Activated naive CD8-positive, alpha-beta T cell treated with anti-CD3 and anti-CD28 coated beads for 36 hours (primary cell): ENCODE measurements around the gene TBC1D22A. TPM values are rescaled to one million over a fixed set of nuclear protein-coding genes. Genes with fewer than 3 reads are reported as not detected.
A peak's percentile ranks its signal among the peaks of the same experiment; 100 is the strongest.

Source experiments
- DNase-seq: peaks from one replicate; pipeline ENCODE4 v3.0.0; 2021
- H3K27ac Mint-ChIP-seq: one replicate; pipeline ENCODE4 v1.8.0; 2022; ENCODE audit warnings: mild to moderate bottlenecking, moderate library complexity, mixed read lengths
- H3K27me3 Mint-ChIP-seq: one replicate; pipeline ENCODE4 v1.8.0; 2022; ENCODE audit warnings: mild to moderate bottlenecking, mixed read lengths
- H3K36me3 Mint-ChIP-seq: one replicate; pipeline ENCODE4 v1.8.0; 2021; ENCODE audit warnings: mild to moderate bottlenecking, mixed read lengths
- H3K4me1 Mint-ChIP-seq: one replicate; pipeline ENCODE4 v1.8.0; 2021; ENCODE audit warnings: mixed read lengths
- H3K4me3 Mint-ChIP-seq: one replicate; pipeline ENCODE4 v1.8.0; 2022; ENCODE audit warnings: mild to moderate bottlenecking, moderate library complexity, mixed read lengths
- H3K9me3 Mint-ChIP-seq: one replicate; pipeline ENCODE4 v1.8.0; 2022; ENCODE audit warnings: mixed read lengths
- total RNA-seq, 2 experiments: library from RNA; stranded (reverse); gene quantifications; one replicate each; pipeline ENCODE4 v1.2.3, GENCODE V29; 2021

TBC1D22A gene
- total RNA-seq, 2 experiments from 2014 or later = 42.1 to 42.4 TPM

DNA sequence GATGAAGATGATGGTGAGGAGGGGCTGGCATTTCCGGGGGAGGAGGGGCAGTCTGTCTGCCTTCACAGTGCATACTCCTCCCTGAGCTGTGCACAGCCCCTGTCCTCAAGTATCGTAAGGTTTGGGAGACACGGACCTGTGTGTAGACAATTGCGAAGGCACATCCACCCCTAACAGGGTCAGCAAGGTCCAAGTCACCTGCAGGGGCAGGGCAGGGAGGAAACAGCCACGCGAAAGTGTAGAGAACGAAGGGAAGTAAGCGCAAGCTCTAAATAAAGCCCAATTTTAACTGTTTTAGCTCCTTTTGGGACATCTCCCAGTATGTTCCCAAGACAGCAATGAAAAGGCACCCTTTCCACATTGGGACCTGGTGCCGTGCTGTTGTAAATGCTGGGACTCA lies 448.2 kb downstream of the TBC1D22A start:
- Mint-ChIP-seq H3K27ac (no peak overlapping the region), H3K4me1 (no peaks in the 10 kb centered on the region), H3K36me3 (no peaks in the 10 kb centered on the region), H3K9me3 (no peaks in the 10 kb centered on the region), H3K27me3 (no peaks in the 10 kb centered on the region), H3K4me3 (no peak overlapping the region)
- no peak for DNase-seq

DNA sequence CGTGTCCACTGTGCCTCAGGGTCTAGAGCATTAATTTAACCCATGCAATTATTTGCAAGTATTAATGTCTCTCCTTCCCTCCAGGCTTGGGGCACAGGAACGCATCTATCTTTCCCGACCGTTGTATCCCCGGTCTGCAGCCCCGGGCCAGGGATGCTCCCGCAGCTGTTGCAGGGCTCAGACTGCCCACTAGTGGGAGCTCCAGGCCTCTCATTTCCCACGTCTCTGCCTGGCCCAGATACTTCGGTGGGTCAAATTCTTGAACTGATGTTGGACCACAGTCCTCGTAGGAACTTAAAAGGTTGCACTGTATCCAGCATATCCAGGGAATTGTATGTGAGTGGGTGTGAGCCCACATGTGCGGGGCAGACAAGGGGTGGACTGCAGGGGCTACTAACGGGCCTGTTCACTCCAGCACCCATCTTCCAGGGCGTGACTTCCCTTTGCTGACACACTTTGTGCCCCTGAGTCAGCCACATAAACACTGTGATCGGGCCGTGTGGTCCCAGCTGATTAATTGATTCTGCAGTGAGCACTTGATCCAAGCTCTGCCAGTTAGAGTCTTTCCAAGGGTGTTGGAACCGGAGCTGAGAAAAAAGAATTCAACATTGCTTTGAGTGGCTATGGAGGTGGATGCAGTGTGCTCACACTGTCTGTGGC lies 451.3 kb downstream of the TBC1D22A start:
- Mint-ChIP-seq H3K27me3 (no peaks in the 10 kb centered on the region), H3K4me3 (no peak overlapping the region), H3K4me1 (no peaks in the 10 kb centered on the region), H3K9me3 (no peaks in the 10 kb centered on the region), H3K27ac (no peak overlapping the region), H3K36me3 (no peaks in the 10 kb centered on the region)
- peak; percentile 59 for DNase-seq

GRCh38 chr22:47215851-47216250 lies 453.4 kb downstream of the TBC1D22A start:
- no peak overlapping the region for H3K27ac Mint-ChIP-seq
- no peaks in the 10 kb centered on the region for H3K9me3 Mint-ChIP-seq
- no peaks in the 10 kb centered on the region for H3K27me3 Mint-ChIP-seq
- no peak for DNase-seq
- H3K4me1 Mint-ChIP-seq = no peaks in the 10 kb centered on the region
- no peak overlapping the region for H3K4me3 Mint-ChIP-seq
- no peaks in the 10 kb centered on the region for H3K36me3 Mint-ChIP-seq

- Mint-ChIP-seq H3K9me3 (no peaks in the 10 kb centered on the region), H3K27ac (no peak overlapping the region), H3K36me3 (no peaks in the 10 kb centered on the region), H3K4me1 (no peaks in the 10 kb centered on the region), H3K27me3 (no peaks in the 10 kb centered on the region), H3K4me3 (no peak overlapping the region)
- no peak for DNase-seq
Measured at GRCh38 chr22:47218671-47219070, 456.2 kb downstream of the TBC1D22A start.

DNA sequence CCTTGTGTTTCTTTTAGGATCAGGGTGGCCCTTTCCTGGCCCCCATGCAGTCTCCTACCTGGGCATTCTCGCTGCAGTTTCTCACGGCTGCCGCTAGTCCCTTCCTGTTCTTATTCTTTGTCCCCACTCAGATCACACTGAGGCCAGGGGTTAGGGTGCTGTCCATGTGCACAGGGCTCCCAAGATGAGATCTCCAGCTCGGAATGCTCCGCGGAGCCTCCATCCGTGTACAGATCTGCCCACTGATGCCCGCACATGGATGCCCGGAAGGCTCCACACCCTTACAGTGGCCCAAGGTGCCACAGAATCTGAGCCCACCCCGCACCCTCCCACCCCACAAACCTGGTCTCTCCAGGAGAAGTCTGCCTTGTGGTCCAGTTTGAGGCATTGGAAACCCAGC lies 457.3 kb downstream of the TBC1D22A start:
- H3K36me3 Mint-ChIP-seq = no peaks in the 10 kb centered on the region
- no peak overlapping the region for H3K27ac Mint-ChIP-seq
- no peaks in the 10 kb centered on the region for H3K27me3 Mint-ChIP-seq
- no peaks in the 10 kb centered on the region for H3K4me1 Mint-ChIP-seq
- no peak overlapping the region for H3K4me3 Mint-ChIP-seq
- H3K9me3 Mint-ChIP-seq = no peaks in the 10 kb centered on the region
- DNase-seq = no peak

- Mint-ChIP-seq H3K27ac (no peak overlapping the region), H3K36me3 (no peaks in the 10 kb centered on the region), H3K9me3 (no peaks in the 10 kb centered on the region), H3K4me3 (no peak overlapping the region), H3K4me1 (no peaks in the 10 kb centered on the region), H3K27me3 (no peaks in the 10 kb centered on the region)
- no peak for DNase-seq
Measured at GRCh38 chr22:47220752-47221151, 458.3 kb downstream of the TBC1D22A start.

DNA sequence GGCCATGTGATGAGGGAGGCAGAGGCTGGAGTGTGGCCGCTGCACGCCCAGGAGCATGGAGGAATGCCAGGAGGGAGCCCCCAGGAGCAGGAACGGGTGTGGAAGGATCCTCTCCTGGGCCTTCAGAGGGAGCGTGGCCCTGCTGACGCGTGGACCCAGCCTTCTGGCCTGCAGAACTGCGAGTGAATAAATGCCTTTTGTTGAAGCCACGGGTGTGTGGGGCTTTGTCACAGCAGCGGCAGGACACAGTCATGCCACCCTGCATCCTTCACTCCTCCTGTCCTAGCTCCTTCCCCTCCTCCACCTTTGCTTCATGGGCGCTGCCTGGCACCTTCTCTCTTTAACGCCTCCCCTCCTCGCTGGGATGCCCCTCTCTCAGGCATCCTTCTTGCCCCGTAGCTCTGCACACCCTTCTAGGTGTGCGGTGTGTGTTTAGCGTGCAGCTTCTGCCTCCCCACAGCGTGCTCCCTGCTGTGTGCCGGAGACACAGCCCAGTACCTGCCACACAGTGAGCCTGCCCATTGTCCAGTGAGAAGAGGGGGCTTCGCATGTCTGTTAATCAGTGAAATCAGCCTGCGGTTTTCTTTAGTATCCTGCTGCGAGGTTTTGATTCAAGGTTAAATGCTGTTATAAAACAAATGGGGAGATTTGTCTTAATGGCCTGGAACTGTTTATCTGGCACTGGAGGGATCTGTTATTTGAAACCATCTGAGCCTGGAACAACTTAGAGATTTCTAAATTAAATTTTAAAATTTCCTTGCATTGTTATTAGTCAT lies 459.6 kb downstream of the TBC1D22A start:
- no peaks in the 10 kb centered on the region for H3K27me3 Mint-ChIP-seq
- H3K9me3 Mint-ChIP-seq = no peaks in the 10 kb centered on the region
- H3K36me3 Mint-ChIP-seq = no peaks in the 10 kb centered on the region
- H3K4me3 Mint-ChIP-seq = no peak overlapping the region
- H3K4me1 Mint-ChIP-seq = no peaks in the 10 kb centered on the region
- no peak overlapping the region for H3K27ac Mint-ChIP-seq
- DNase-seq = no peak

Other genes starting within 250 kb of the TBC1D22A start
- gene CELSR1, start 225.0 kb upstream of the TBC1D22A start, total RNA-seq = under 1 TPM; 0.04 to 0.14 TPM
- 10 to 100 TPM; 20.7 to 20.9 TPM for gene GRAMD4, start 142.3 kb upstream of the TBC1D22A start, total RNA-seq
- 10 to 100 TPM; 38.1 to 41.3 TPM for gene CERK, start 24.4 kb upstream of the TBC1D22A start, total RNA-seq